HepG2 (cell line): Measurements from ENCODE around the gene ANAPC16. TPM values are rescaled to one million over a fixed set of nuclear protein-coding genes. Genes with fewer than 3 reads are reported as not detected.
A peak's percentile ranks its signal among the peaks of the same experiment; 100 is the strongest.

Experiments
- AKAP8 ChIP-seq: sonication (generic); formaldehyde crosslinking; IDR thresholded peaks from 2 replicates; pipeline ENCODE4 v1.5.1; 2020; ENCODE audit warnings: mild to moderate bottlenecking, missing genetic modification reagents
- AKNA ChIP-seq: sonication (generic); formaldehyde crosslinking; IDR thresholded peaks from 2 replicates; pipeline ENCODE4 v1.4.0; 2020; ENCODE audit warnings: missing genetic modification reagents, borderline replicate concordance
- EHMT2 ChIP-seq: fragments of 200-600 bp; sonication (generic); IDR thresholded peaks from 2 replicates; pipeline ENCODE4 v1.7.0; 2017; ENCODE audit warnings: antibody characterized with exemption, low read depth, low read length, borderline replicate concordance
- ELK4 ChIP-seq: sonication (generic); formaldehyde crosslinking; IDR thresholded peaks from 2 replicates; pipeline ENCODE4 v1.9.0; 2021; ENCODE audit warnings: missing genetic modification reagents, borderline replicate concordance
- ISL2 ChIP-seq: sonication (generic); formaldehyde crosslinking; IDR thresholded peaks from 2 replicates; pipeline ENCODE4 v1.5.0; 2020; ENCODE audit warnings: missing genetic modification reagents
- PLSCR1 ChIP-seq: sonication (generic); formaldehyde crosslinking; IDR thresholded peaks from 2 replicates; pipeline ENCODE4 v1.5.0; 2020; ENCODE audit warnings: missing genetic modification reagents, mild to moderate bottlenecking, borderline replicate concordance
- POLR2G ChIP-seq: fragments of 200-400 bp; formaldehyde crosslinking; IDR thresholded peaks from 2 replicates; pipeline ENCODE4 v1.6.1; 2018; ENCODE audit warnings: mild to moderate bottlenecking, low read depth, low read length, moderate library complexity
- ZBTB21 ChIP-seq: sonication (generic); formaldehyde crosslinking; IDR thresholded peaks from 2 replicates; pipeline ENCODE4 v1.4.0; 2020; ENCODE audit warnings: missing genetic modification reagents
- ZFP37 ChIP-seq: sonication (generic); formaldehyde crosslinking; IDR thresholded peaks from 2 replicates; pipeline ENCODE4 v1.4.0; 2020; ENCODE audit warnings: missing genetic modification reagents, borderline replicate concordance
- ZNF24 ChIP-seq: fragments of 450-650 bp; IDR thresholded peaks from 2 replicates; pipeline ENCODE4 v1.6.1; 2017; ENCODE audit warnings: antibody characterized with exemption, mild to moderate bottlenecking
- ZNF557 ChIP-seq: sonication (generic); formaldehyde crosslinking; IDR thresholded peaks from 2 replicates; pipeline ENCODE4 v1.4.0; 2020; ENCODE audit warnings: missing genetic modification reagents
- ZNF619 ChIP-seq: sonication (generic); formaldehyde crosslinking; IDR thresholded peaks from 2 replicates; pipeline ENCODE4 v1.4.0; 2020; ENCODE audit warnings: mild to moderate bottlenecking, missing genetic modification reagents
- polyA plus RNA-seq, 8 experiments: library from polyadenylated mRNA; depleted of rRNA in 3 of 8; stranded (reverse) in 7 of 8; unstranded in 1 of 8; fragments of >200 nt; fragmentation: Illumina TruSeq in 4 of 8; extraction: Trizol in 4 of 8; gene quantifications; 2 replicates each; pipeline versions ENCODE4 v1.2.1 to v1.2.3, GENCODE V29; 2011 to 2016; ENCODE audit warnings: low read depth in 4 of 8, missing spikeins in 1 of 8, mixed read lengths in 1 of 8; ENCODE audit not compliant: insufficient read depth in 1 of 8
- total RNA-seq, 5 experiments: library from RNA; depleted of rRNA; stranded (reverse); fragments of >200 nt; fragmentation: Illumina TruSeq; extraction: Trizol; gene quantifications; 2 replicates each; pipeline ENCODE4 v1.2.3, GENCODE V29; 2016; ENCODE audit warnings: low read depth in 1 of 5
- TF ChIP-seq, protein P1 (sequence below): sonication (generic); formaldehyde crosslinking; IDR thresholded peaks from 2 replicates; pipeline ENCODE4 v1.8.0; 2023; ENCODE audit warnings: mild to moderate bottlenecking, missing genetic modification reagents
- TF ChIP-seq, protein P2 (sequence below): fragments of 450-650 bp; IDR thresholded peaks from 2 replicates; pipeline ENCODE4 v1.6.1; 2017; ENCODE audit warnings: mild to moderate bottlenecking

ANAPC16 gene
- total and polyA plus RNA-seq, 2 of the 13 experiments (the other 11 are each of a cell fraction or from before 2014, with no cell fraction given): 74.8 to 89.4 TPM

GRCh38 chr10:72272689-72273409 is 57.0 kb downstream of the ANAPC16 start (continued):
- TF ChIP-seq AKNA (CRISPR knock-in tag): no peak
- no peak; the same call in 1 of the 2 replicates for TF ChIP-seq AKAP8 (CRISPR knock-in tag)
- 0 out of 2 replicates have a peak, but pooled peaks have one; percentile 38 for TF ChIP-seq ZFP37 (CRISPR knock-in tag)
- no peak for TF ChIP-seq EHMT2
- TF ChIP-seq POLR2G: peak; percentile 74
- TF ChIP-seq ZNF24: 0 out of 2 replicates have a peak, but pooled peaks have one; percentile 61
- no peak for TF ChIP-seq PLSCR1 (CRISPR knock-in tag)
- TF ChIP-seq ZBTB21 (CRISPR knock-in tag): no peak
- no peak for TF ChIP-seq ZNF557
- TF ChIP-seq, protein P1, sequence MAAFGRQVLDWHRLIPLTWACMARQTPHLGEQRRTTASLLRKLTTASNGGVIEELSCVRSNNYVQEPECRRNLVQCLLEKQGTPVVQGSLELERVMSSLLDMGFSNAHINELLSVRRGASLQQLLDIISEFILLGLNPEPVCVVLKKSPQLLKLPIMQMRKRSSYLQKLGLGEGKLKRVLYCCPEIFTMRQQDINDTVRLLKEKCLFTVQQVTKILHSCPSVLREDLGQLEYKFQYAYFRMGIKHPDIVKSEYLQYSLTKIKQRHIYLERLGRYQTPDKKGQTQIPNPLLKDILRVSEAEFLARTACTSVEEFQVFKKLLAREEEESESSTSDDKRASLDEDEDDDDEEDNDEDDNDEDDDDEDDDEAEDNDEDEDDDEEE (CRISPR knock-in tag): no peak
- TF ChIP-seq ZNF619 (CRISPR knock-in tag): no peak; the same call in 1 of the 2 replicates
- peak; percentile 69; the same call in 1 of the 2 replicates for TF ChIP-seq ISL2 (CRISPR knock-in tag)
- TF ChIP-seq, protein P2, sequence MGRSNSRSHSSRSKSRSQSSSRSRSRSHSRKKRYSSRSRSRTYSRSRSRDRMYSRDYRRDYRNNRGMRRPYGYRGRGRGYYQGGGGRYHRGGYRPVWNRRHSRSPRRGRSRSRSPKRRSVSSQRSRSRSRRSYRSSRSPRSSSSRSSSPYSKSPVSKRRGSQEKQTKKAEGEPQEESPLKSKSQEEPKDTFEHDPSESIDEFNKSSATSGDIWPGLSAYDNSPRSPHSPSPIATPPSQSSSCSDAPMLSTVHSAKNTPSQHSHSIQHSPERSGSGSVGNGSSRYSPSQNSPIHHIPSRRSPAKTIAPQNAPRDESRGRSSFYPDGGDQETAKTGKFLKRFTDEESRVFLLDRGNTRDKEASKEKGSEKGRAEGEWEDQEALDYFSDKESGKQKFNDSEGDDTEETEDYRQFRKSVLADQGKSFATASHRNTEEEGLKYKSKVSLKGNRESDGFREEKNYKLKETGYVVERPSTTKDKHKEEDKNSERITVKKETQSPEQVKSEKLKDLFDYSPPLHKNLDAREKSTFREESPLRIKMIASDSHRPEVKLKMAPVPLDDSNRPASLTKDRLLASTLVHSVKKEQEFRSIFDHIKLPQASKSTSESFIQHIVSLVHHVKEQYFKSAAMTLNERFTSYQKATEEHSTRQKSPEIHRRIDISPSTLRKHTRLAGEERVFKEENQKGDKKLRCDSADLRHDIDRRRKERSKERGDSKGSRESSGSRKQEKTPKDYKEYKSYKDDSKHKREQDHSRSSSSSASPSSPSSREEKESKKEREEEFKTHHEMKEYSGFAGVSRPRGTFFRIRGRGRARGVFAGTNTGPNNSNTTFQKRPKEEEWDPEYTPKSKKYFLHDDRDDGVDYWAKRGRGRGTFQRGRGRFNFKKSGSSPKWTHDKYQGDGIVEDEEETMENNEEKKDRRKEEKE: no peak
- TF ChIP-seq ELK4 (CRISPR knock-in tag): no peak
